ENCODE results near the gene NMNAT3.

Gene NMNAT3

DNA sequence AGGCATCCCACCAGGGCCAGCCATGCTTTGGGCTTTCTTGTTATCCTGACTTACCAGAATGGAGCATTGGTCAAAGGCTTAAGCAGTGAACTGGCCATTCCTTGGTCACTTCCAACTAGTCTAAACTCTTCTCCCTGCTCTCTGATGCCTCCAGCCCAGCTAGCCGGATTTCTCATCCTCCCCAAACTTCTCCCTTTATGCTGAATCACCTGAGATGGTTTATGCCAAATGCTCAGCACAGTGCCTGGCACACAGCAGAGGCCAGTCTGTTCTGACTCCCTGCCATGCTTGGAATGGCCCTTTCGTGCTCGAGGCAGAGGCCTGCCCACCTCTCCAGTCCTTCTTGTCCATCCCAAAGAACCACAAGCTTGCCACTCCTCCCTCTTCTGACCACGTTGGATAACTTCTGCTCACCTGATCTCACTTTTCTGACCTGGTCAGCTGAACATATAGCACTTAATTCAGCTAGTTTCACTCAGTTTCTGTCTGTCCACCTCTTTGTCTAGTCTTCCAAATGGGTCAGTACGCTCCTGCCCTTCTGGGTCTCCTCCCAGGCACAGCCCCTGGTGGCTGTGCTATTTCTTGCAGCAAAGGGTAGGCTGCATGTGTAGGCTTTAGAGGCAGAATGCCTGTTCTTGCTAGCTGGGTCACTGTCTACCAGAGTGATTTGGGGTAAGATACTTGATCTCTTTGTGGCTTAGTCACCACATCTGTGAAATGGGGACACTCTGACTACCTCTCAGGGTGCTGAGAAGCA, 136.1 kb downstream of the NMNAT3 start:
- no peaks in the 10 kb centered on the region for H3K9me3 Mint-ChIP-seq
- CTCF ChIA-PET = no interaction called here

DNA sequence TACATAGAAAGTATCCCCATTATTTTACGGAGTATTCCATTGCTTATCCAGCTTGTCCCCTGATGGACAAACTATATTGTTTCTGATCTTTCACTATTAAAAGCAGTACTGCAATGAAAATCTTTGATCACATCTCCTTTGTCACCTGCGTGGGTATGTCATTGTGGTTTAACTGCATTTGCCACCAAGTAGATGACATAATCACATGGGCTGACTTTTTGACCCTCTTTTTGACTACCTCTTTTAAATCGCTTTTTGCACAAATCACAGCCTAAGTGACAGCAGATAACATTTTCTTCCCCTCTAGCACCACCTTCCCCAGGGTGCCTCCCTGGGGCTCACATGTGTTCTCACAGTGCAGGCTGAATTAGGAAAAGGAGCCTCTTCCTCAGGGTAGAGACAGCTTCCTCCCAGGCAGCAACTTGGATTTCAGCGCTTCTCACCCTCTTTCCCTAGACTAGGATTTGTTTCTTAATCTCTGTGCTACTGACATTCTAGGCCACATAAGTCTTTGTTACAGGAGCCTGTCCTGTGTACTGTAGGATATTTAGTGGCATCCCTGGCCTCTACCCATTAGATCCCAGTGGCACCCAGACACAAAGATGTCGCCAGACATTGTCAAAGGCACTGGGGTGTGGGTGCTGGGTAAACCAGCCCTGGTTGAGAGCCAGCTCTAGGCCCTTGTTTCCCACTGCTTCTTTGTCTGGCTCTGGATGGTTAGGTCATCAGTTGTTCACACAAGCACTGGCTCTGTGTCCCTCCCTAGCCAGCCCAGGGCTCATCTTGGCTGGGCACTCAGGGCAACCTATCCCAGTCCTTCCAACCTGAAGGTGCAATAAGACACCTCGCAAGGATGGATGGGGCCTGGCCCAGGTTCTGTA, 136.9 kb downstream of the NMNAT3 start:
- CTCF ChIA-PET = no interaction called here
- Mint-ChIP-seq H3K27me3 (peaks cover 58% of the 10 kb centered on the region), H3K27ac (no peak overlapping the region), H3K9me3 (no peaks in the 10 kb centered on the region), H3K36me3 (no peaks in the 10 kb centered on the region), H3K4me1 (peaks cover 19% of the 10 kb centered on the region), H3K4me3 (no peak overlapping the region)
- no peak for DNase-seq

More for the DNA sequence above, 136.1 kb downstream of the NMNAT3 start:
- no peak overlapping the region for H3K4me3 Mint-ChIP-seq
- no peaks in the 10 kb centered on the region for H3K36me3 Mint-ChIP-seq
- H3K27me3 Mint-ChIP-seq = peaks cover 54% of the 10 kb centered on the region
- H3K4me1 Mint-ChIP-seq = peaks cover 19% of the 10 kb centered on the region
- no peak for DNase-seq
- no peak overlapping the region for H3K27ac Mint-ChIP-seq

DNA sequence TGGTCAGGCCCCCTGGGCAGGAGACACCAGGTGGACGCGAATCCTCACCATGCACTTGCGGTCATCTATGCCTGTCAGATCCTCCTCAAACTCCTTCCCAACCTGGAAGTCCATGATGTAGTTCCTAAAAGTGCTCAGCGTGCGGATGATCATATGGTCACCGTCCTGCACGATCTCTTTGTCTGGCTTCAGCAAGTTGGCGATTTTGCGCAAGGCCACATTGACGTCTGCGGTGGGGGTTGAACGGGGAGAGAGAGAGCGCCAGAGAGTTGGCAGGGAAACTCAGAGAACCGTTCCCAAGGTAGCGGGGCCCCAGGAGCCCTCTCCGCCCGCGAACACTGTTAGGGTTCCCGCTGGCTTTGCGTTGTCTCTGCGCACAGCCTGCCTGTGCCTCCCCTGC, 139.0 kb downstream of the NMNAT3 start:
- H3K4me3 Mint-ChIP-seq = no peak overlapping the region

DNA sequence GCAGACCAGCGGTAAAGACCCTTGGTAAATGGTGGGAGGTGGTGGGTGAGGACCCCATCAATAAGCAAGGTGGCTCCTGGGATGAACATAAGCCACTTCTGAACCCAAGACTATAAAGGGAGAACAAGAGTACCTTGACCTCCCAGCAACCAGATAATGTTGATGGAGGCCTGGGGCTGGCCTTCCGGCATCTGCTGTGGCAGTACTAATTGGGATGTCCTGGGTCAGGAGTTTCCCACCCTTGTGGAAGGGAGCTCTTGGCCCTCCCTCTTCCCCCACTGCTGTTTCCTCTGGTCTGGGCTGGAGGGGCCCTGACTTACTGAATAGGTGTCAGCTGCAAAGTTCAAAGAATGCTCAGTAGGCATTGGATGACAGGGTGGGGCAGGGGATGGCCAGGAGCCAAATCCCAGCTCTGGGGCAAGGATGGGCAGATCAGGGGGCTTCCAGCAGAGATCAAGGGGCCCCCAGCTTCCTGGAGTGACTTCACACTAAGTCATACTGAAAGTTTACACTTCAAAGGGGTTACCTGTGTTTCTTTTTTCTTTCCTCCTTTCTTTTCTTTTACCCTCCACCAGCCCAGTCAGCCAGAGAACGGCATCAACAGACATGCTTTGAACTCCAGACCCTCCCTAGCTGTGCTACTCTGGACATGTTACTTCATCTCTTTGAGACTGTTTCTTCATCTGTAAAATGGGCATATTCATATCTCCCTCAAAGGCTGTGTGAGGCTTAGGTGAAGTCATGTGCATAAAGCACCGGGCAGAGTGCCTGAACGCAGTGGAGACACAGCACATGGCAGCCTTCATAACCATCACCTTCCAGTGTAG, 139.8 kb downstream of the NMNAT3 start:
- no peak for DNase-seq
- CTCF ChIA-PET = no interaction called here
- no peaks in the 10 kb centered on the region for H3K36me3 Mint-ChIP-seq
- peaks cover 19% of the 10 kb centered on the region for H3K4me1 Mint-ChIP-seq
- H3K27me3 Mint-ChIP-seq = peaks cover 63% of the 10 kb centered on the region
- no peak overlapping the region for H3K4me3 Mint-ChIP-seq
- no peaks in the 10 kb centered on the region for H3K9me3 Mint-ChIP-seq
- H3K27ac Mint-ChIP-seq = no peak overlapping the region

More for the DNA sequence above, 139.0 kb downstream of the NMNAT3 start:
- Mint-ChIP-seq H3K36me3 (no peaks in the 10 kb centered on the region), H3K9me3 (no peaks in the 10 kb centered on the region), H3K27me3 (peaks cover 63% of the 10 kb centered on the region), H3K27ac (no peak overlapping the region), H3K4me1 (peaks cover 19% of the 10 kb centered on the region)
- CTCF ChIA-PET = no interaction called here
- no peak for DNase-seq

DNA sequence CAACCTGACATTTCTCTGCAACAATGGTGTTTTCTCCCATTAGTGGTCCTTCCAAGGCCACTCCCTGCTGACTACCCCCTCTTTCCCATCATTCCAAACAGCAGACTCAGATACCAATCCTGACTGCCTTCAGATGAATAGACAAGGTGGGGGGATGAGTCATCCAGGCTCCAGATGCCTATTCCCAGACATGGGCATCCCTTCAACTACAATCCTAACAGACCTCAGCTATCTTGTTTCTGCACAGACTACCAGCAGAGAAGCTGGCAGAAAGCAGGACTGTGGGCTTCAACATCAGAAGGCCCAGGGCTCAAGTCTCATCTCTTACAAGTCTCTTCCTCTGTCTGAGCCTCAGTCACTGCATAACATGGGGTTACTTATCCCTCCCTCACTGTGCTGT, 140.4 kb downstream of the NMNAT3 start:
- Mint-ChIP-seq H3K4me1 (peaks cover 19% of the 10 kb centered on the region), H3K4me3 (no peak overlapping the region), H3K27ac (no peak overlapping the region), H3K27me3 (peaks cover 59% of the 10 kb centered on the region), H3K36me3 (no peaks in the 10 kb centered on the region), H3K9me3 (no peaks in the 10 kb centered on the region)
- no peak for DNase-seq
- CTCF ChIA-PET = no interaction called here

DNA sequence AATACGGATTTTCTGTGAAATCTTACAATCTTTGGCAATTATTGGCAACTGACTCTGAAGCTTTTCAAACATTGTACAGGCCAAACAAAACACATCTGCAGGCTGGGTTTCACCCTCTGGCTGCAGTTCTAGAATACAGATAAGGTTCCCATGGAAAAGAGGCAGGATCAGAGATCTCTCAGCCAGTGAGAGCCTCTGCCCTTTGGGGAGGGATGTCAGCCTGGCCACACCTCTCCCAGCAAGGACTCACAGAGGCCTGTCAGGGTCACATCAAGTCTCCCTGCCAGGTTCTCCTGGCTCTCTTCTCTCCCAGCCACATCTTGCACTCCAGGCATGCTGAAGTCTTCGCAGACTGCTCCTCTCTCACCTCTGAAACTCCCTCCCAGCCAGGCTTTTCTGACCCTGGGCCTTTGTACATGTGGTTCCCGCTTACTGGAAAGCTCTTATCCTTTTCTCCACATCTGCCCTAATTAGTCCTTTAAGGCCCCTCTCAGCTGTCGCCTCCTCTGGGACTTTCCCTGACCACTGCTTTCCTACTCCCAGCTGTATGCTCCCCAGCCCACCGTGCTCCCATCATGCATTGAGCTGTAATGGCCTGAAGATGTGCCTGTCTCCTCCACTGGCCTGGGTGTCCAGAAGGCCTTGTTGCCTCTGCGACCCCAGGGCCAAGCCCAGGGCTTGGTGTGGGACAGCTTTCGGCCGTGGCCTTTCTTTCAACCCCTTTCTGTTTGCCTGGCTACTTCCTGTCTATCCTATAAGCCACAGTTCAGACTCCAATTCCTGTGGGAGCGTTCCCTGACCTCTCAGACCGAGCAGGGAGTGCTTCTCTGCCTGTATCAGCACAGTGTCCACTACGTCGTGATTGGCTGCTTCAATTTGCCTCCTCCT, 142.5 kb downstream of the NMNAT3 start:
- no peak overlapping the region for H3K27ac Mint-ChIP-seq
- no peak for DNase-seq
- CTCF ChIA-PET = no interaction called here
- no peaks in the 10 kb centered on the region for H3K9me3 Mint-ChIP-seq
- peaks cover 40% of the 10 kb centered on the region for H3K27me3 Mint-ChIP-seq
- no peak overlapping the region for H3K4me3 Mint-ChIP-seq
- H3K4me1 Mint-ChIP-seq = peaks cover 13% of the 10 kb centered on the region
- no peaks in the 10 kb centered on the region for H3K36me3 Mint-ChIP-seq

DNA sequence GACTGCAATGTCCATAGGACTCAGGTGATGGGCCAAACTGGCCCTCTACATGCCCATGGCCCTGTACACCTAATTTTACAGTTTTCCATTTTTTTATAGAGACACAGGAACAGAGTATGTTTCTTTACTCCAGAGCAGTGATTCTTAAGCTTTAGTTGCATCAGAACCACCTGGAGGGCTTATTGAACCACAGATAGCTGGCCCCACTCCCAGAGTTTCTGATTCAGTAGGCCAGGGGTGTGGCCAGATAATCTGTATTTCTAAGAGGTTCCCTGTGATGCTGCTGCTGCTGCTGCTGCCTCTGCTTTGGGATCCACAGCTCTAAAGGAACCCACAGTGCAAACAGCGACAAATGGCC, 143.3 kb downstream of the NMNAT3 start:
- Mint-ChIP-seq H3K27ac (no peak overlapping the region), H3K4me3 (no peak overlapping the region), H3K36me3 (no peaks in the 10 kb centered on the region), H3K27me3 (peaks cover 32% of the 10 kb centered on the region), H3K4me1 (peaks cover 10% of the 10 kb centered on the region), H3K9me3 (no peaks in the 10 kb centered on the region)
- CTCF ChIA-PET = no interaction called here
- DNase-seq = no peak

DNA sequence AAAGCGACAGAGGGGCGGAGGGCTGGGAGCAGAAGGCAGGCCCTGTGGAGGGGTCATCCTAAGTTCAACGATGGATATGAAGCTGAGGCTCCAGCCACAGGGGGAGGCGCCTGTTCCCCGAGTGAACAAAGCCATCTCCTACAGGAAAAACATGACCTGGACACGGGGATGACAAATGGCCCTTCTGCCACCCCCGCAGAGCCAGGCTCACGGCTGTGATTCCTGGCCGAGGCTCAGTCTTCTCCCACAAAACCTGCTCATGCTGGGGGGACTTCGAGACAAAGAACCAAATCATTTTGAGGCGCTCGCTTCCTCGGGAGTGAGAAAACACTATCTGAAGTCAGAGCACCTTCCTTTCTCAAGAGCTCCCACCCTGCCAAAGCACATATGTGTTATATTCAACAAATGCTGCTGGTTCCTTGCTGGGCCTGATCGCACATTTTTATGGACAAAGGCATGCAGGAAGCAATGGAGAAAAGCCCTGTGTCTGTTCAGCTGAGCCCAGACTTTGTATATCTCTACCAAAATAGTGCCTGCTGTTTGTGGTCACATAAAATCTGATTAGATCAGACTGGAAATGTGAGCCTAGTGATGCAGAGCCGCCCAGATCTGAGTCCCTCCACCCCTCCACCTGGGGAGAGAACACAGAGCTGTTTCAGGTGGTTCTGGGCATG, 143.9 kb downstream of the NMNAT3 start:
- H3K4me3 Mint-ChIP-seq = no peak overlapping the region
- H3K27ac Mint-ChIP-seq = no peak overlapping the region
- no peak for DNase-seq
- CTCF ChIA-PET = no interaction called here
- no peaks in the 10 kb centered on the region for H3K9me3 Mint-ChIP-seq
- H3K4me1 Mint-ChIP-seq = peaks cover 9% of the 10 kb centered on the region
- H3K36me3 Mint-ChIP-seq = no peaks in the 10 kb centered on the region
- peaks cover 27% of the 10 kb centered on the region for H3K27me3 Mint-ChIP-seq

DNA sequence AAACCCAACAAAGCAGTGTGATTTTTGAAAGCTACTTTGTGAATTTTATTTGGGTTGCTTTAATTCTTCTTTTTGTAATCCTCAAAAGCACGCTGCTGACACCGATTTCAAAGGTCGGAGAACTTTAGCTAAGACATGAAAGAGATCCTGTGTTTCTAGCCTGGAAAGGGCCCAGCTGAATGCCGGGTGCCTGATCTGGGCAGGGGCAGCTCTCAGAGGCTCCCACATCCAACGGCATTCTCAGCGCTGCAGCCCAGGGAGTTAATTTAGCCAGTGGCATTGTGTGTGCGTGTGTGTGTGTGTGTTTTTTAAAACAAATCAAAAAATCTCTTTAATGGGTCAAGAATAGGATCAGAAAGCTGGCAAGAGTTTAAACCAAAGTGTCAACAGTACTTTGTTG, 144.8 kb downstream of the NMNAT3 start:
- Mint-ChIP-seq H3K27ac (no peak overlapping the region), H3K27me3 (peaks cover 18% of the 10 kb centered on the region), H3K9me3 (no peaks in the 10 kb centered on the region), H3K4me1 (peaks cover 1% of the 10 kb centered on the region), H3K4me3 (no peak overlapping the region), H3K36me3 (no peaks in the 10 kb centered on the region)
- CTCF ChIA-PET = no interaction called here
- DNase-seq = no peak

DNA sequence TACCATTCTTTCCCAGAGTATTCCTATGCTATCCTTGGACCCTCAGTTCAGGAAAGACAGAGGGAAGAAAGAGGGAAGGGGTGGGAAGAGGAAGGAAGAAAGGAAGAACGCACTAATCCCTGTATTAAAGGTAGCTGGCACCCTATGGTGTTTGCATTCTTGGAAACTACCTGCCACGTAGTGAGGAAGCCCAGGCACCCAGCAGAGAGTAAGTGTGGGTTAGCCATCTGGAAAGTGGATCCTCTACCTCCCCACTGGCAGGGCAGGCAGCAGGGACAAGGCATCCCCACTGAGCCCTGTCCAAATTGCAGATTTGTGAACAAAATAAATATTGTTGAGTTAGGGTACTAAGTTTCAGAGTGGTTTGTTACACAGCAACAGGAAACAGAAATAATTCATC, 147.1 kb downstream of the NMNAT3 start:
- H3K27ac Mint-ChIP-seq = no peak overlapping the region
- no peaks in the 10 kb centered on the region for H3K4me1 Mint-ChIP-seq
- DNase-seq = no peak
- H3K9me3 Mint-ChIP-seq = no peaks in the 10 kb centered on the region
- H3K27me3 Mint-ChIP-seq = peaks cover 3% of the 10 kb centered on the region
- no peaks in the 10 kb centered on the region for H3K36me3 Mint-ChIP-seq
- no peak overlapping the region for H3K4me3 Mint-ChIP-seq
- CTCF ChIA-PET = interaction anchor here (1.4 kb wide), 1 partner anchor 11 kb away, joined by 3 read pairs; no protein-coding TSS in a partner anchor

DNA sequence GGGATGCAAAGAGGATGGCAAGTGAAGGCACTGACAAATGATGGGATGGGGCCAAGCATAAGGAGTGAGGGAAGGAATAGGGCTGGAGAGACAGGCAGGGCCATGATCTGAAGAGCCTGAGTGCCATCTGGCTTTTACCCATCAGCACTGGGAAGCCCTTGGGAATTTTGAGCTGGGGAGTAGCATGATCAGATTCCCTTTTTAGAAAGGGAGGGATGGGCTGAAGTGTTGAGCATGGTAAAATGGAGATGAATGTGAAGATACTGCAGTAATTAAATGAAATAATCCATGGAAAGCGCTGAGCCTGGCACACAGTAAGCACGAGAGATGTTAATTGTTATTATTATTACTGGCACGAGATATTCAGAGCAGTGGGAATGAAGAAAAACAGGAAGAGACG, 148.1 kb downstream of the NMNAT3 start:
- H3K4me3 Mint-ChIP-seq = no peak overlapping the region
- DNase-seq = no peak
- no peak overlapping the region for H3K27ac Mint-ChIP-seq
- no peaks in the 10 kb centered on the region for H3K27me3 Mint-ChIP-seq
- H3K9me3 Mint-ChIP-seq = no peaks in the 10 kb centered on the region
- H3K36me3 Mint-ChIP-seq = no peaks in the 10 kb centered on the region
- H3K4me1 Mint-ChIP-seq = no peaks in the 10 kb centered on the region
- CTCF ChIA-PET = interaction anchor here (1.4 kb wide), 1 partner anchor 9 kb away, joined by 3 read pairs; no protein-coding TSS in a partner anchor

DNA sequence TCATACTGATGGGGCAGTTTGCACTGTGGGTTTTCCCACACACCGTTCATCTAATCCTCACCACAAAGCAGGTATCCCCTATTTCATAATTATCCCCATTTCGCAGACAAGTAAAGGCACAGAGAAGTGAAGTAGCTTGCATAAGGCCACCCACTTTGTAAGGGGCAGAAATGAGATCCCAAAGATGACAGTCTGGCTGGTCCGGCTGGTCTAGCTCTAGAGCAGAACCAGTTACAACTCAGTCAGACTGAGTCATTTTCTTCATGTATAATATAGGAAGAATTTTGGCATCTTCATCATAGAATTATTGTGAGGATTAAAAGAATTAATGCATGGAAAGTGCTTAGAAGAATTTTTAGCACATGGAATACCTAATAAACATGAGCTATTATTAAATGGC, 148.8 kb downstream of the NMNAT3 start:
- H3K9me3 Mint-ChIP-seq = no peaks in the 10 kb centered on the region
- no peaks in the 10 kb centered on the region for H3K27me3 Mint-ChIP-seq
- no peak for DNase-seq
- H3K4me3 Mint-ChIP-seq = no peak overlapping the region
- H3K4me1 Mint-ChIP-seq = no peaks in the 10 kb centered on the region
- CTCF ChIA-PET = no interaction called here
- H3K36me3 Mint-ChIP-seq = no peaks in the 10 kb centered on the region
- H3K27ac Mint-ChIP-seq = no peak overlapping the region

DNA sequence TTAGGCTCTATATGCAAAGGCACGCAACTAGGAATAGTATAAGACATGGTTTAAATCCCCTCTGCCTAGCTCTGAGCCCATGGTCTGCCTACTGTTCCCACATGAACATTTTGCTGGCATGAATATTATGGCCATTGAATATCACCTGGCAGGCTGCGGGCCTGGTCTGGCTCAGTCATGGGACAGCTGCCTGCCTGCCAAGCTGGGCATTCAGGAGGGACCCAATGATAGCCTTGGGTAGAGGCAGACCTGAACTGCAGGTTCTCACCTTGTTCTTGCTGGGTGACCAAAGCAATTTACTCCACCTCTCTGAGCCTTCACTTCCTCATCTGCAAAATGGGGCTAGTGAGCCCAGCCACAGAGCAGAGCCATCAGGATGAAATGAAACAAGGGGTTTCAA, 149.5 kb downstream of the NMNAT3 start:
- Mint-ChIP-seq H3K4me3 (no peak overlapping the region), H3K36me3 (no peaks in the 10 kb centered on the region), H3K27ac (no peak overlapping the region), H3K27me3 (no peaks in the 10 kb centered on the region), H3K9me3 (no peaks in the 10 kb centered on the region), H3K4me1 (no peaks in the 10 kb centered on the region)
- DNase-seq = no peak
- CTCF ChIA-PET = no interaction called here

Data from activated naive CD4-positive, alpha-beta T cell treated with anti-CD3 and anti-CD28 coated beads, Interleukin-2, amount 10 ng/mL, durations not matched to agents 7 days and 5 days (primary cell).